KOPT-K1 (cell line): ENCODE results near the gene GRIN2A.

Source experiments
- H3K27ac ChIP-seq: fragments of 200-600 bp; sonication (generic); 2 replicates; pipeline ENCODE4 v1.5.1; 2016; ENCODE audit warnings: antibody characterized with exemption, mild to moderate bottlenecking, low read depth, low read length; ENCODE audit not compliant: poor library complexity, severe bottlenecking
- H3K36me3 ChIP-seq: fragments of 200-600 bp; sonication (generic); 2 replicates; pipeline ENCODE4 v1.5.1; 2017; ENCODE audit warnings: antibody characterized with exemption, mild to moderate bottlenecking, low read length, moderate library complexity; ENCODE audit not compliant: insufficient read depth
- H3K9me3 ChIP-seq: fragments of 200-600 bp; sonication (generic); 2 replicates; pipeline ENCODE4 v1.5.1; 2017; ENCODE audit warnings: antibody characterized with exemption, low read length, mild to moderate bottlenecking; ENCODE audit not compliant: insufficient read depth, poor library complexity, severe bottlenecking

GRIN2A gene

GRCh38 chr16:9971907-9972306, 210.3 kb downstream of the GRIN2A start:
- Histone ChIP-seq H3K27ac (no peak overlapping the region), H3K9me3 (no peaks in the 10 kb centered on the region), H3K36me3 (no peaks in the 10 kb centered on the region)

GRCh38 chr16:9970796-9971195, 211.4 kb downstream of the GRIN2A start:
- no peaks in the 10 kb centered on the region for H3K9me3 ChIP-seq
- H3K36me3 ChIP-seq = no peaks in the 10 kb centered on the region

GRCh38 chr16:9970244-9970643, 212.0 kb downstream of the GRIN2A start:
- no peaks in the 10 kb centered on the region for H3K9me3 ChIP-seq
- no peak overlapping the region for H3K27ac ChIP-seq
- no peaks in the 10 kb centered on the region for H3K36me3 ChIP-seq

More at GRCh38 chr16:9970796-9971195, 211.4 kb downstream of the GRIN2A start:
- no peak overlapping the region for H3K27ac ChIP-seq

- Histone ChIP-seq H3K36me3 (no peaks in the 10 kb centered on the region), H3K9me3 (no peaks in the 10 kb centered on the region), H3K27ac (no peak overlapping the region)
Observed at GRCh38 chr16:9969580-9969979, 212.6 kb downstream of the GRIN2A start.

- H3K27ac ChIP-seq = no peak overlapping the region
- no peaks in the 10 kb centered on the region for H3K36me3 ChIP-seq
- H3K9me3 ChIP-seq = no peaks in the 10 kb centered on the region
Observed at GRCh38 chr16:9966569-9967157, 215.6 kb downstream of the GRIN2A start.

- H3K36me3 ChIP-seq = no peaks in the 10 kb centered on the region
- no peak overlapping the region for H3K27ac ChIP-seq
Observed at GRCh38 chr16:9965079-9965478, 217.1 kb downstream of the GRIN2A start.

GRCh38 chr16:9964426-9964825, 217.8 kb downstream of the GRIN2A start:
- no peaks in the 10 kb centered on the region for H3K9me3 ChIP-seq
- H3K36me3 ChIP-seq = no peaks in the 10 kb centered on the region

More at GRCh38 chr16:9965079-9965478, 217.1 kb downstream of the GRIN2A start:
- no peaks in the 10 kb centered on the region for H3K9me3 ChIP-seq

GRCh38 chr16:9957433-9957832, 224.8 kb downstream of the GRIN2A start:
- no peak overlapping the region for H3K27ac ChIP-seq
- no peaks in the 10 kb centered on the region for H3K9me3 ChIP-seq
- no peaks in the 10 kb centered on the region for H3K36me3 ChIP-seq

More at GRCh38 chr16:9964426-9964825, 217.8 kb downstream of the GRIN2A start:
- H3K27ac ChIP-seq = no peak overlapping the region

- no peak overlapping the region for H3K27ac ChIP-seq
- no peaks in the 10 kb centered on the region for H3K9me3 ChIP-seq
- H3K36me3 ChIP-seq = no peaks in the 10 kb centered on the region
Observed at GRCh38 chr16:9957002-9957401, 225.2 kb downstream of the GRIN2A start.

- H3K27ac ChIP-seq = no peak overlapping the region
- H3K9me3 ChIP-seq = no peaks in the 10 kb centered on the region
- no peaks in the 10 kb centered on the region for H3K36me3 ChIP-seq
Observed at GRCh38 chr16:9955677-9956076, 226.6 kb downstream of the GRIN2A start.

- H3K9me3 ChIP-seq = no peaks in the 10 kb centered on the region
- no peak overlapping the region for H3K27ac ChIP-seq
- H3K36me3 ChIP-seq = no peaks in the 10 kb centered on the region
Observed at GRCh38 chr16:9953908-9954570, 228.2 kb downstream of the GRIN2A start.

- H3K9me3 ChIP-seq = no peaks in the 10 kb centered on the region
- H3K36me3 ChIP-seq = no peaks in the 10 kb centered on the region
- no peak overlapping the region for H3K27ac ChIP-seq
Observed at GRCh38 chr16:9950658-9951057, 231.6 kb downstream of the GRIN2A start.

- H3K9me3 ChIP-seq = no peaks in the 10 kb centered on the region
- no peak overlapping the region for H3K27ac ChIP-seq
- no peaks in the 10 kb centered on the region for H3K36me3 ChIP-seq
Observed at GRCh38 chr16:9949396-9949795, 232.8 kb downstream of the GRIN2A start.

GRCh38 chr16:9948933-9949332, 233.3 kb downstream of the GRIN2A start:
- no peak overlapping the region for H3K27ac ChIP-seq
- H3K9me3 ChIP-seq = no peaks in the 10 kb centered on the region
- no peaks in the 10 kb centered on the region for H3K36me3 ChIP-seq

GRCh38 chr16:9946022-9946720, 236.1 kb downstream of the GRIN2A start:
- Histone ChIP-seq H3K36me3 (no peaks in the 10 kb centered on the region), H3K27ac (no peak overlapping the region), H3K9me3 (no peaks in the 10 kb centered on the region)
